KOPT-K1 (cell line): ENCODE results near the gene SLBP.
"Not testable (repeated sequence)": the region's sequence is repeated elsewhere in the genome, so short reads cannot be mapped to it uniquely, and the experiment has no call there.

ENCODE experiments used
- H3K27ac ChIP-seq: fragments of 200-600 bp; sonication (generic); 2 replicates; pipeline ENCODE4 v1.5.1; 2016; ENCODE audit warnings: antibody characterized with exemption, mild to moderate bottlenecking, low read depth, low read length; ENCODE audit not compliant: poor library complexity, severe bottlenecking
- H3K36me3 ChIP-seq: fragments of 200-600 bp; sonication (generic); 2 replicates; pipeline ENCODE4 v1.5.1; 2017; ENCODE audit warnings: antibody characterized with exemption, mild to moderate bottlenecking, low read length, moderate library complexity; ENCODE audit not compliant: insufficient read depth
- H3K9me3 ChIP-seq: fragments of 200-600 bp; sonication (generic); 2 replicates; pipeline ENCODE4 v1.5.1; 2017; ENCODE audit warnings: antibody characterized with exemption, low read length, mild to moderate bottlenecking; ENCODE audit not compliant: insufficient read depth, poor library complexity, severe bottlenecking

Gene SLBP

GRCh38 chr4:1713003-1713851 lies 1.1 kb upstream of the SLBP start:
- Histone ChIP-seq H3K27ac (peak overlapping the region; percentile 100), H3K9me3 (no peaks in the 10 kb centered on the region), H3K36me3 (peaks cover 73% of the 10 kb centered on the region)

- peaks cover 68% of the 10 kb centered on the region for H3K36me3 ChIP-seq
- no peaks in the 10 kb centered on the region for H3K9me3 ChIP-seq
- H3K27ac ChIP-seq = peak overlapping the region; percentile 100
Observed at GRCh38 chr4:1711571-1712215, 426 bp downstream of the SLBP start.

- no peaks in the 10 kb centered on the region for H3K9me3 ChIP-seq
- peaks cover 68% of the 10 kb centered on the region for H3K36me3 ChIP-seq
- H3K27ac ChIP-seq = peak overlapping the region; percentile 100
Observed at GRCh38 chr4:1711055-1711570, 1.0 kb downstream of the SLBP start.

- Histone ChIP-seq H3K36me3 (peaks cover 68% of the 10 kb centered on the region), H3K27ac (no peak overlapping the region), H3K9me3 (no peaks in the 10 kb centered on the region)
Observed at GRCh38 chr4:1708581-1708980, 3.5 kb downstream of the SLBP start.

GRCh38 chr4:1706358-1706757 lies 5.8 kb downstream of the SLBP start:
- no peaks in the 10 kb centered on the region for H3K9me3 ChIP-seq
- no peak overlapping the region for H3K27ac ChIP-seq
- peaks cover 90% of the 10 kb centered on the region for H3K36me3 ChIP-seq

GRCh38 chr4:1705732-1706131 lies 6.4 kb downstream of the SLBP start:
- H3K9me3 ChIP-seq = no peaks in the 10 kb centered on the region
- no peak overlapping the region for H3K27ac ChIP-seq
- H3K36me3 ChIP-seq = peaks cover 95% of the 10 kb centered on the region

- H3K36me3 ChIP-seq = peaks cover 95% of the 10 kb centered on the region
- no peaks in the 10 kb centered on the region for H3K9me3 ChIP-seq
- no peak overlapping the region for H3K27ac ChIP-seq
Observed at GRCh38 chr4:1703867-1704266, 8.3 kb downstream of the SLBP start.

GRCh38 chr4:1701671-1702070 lies 10.4 kb downstream of the SLBP start:
- peaks cover 100% of the 10 kb centered on the region for H3K36me3 ChIP-seq
- H3K27ac ChIP-seq, H3K9me3 ChIP-seq: not testable (repeated sequence)

- no peak overlapping the region for H3K27ac ChIP-seq
- no peaks in the 10 kb centered on the region for H3K9me3 ChIP-seq
- peaks cover 100% of the 10 kb centered on the region for H3K36me3 ChIP-seq
Observed at GRCh38 chr4:1695913-1696312, 16.2 kb downstream of the SLBP start.

GRCh38 chr4:1693131-1693896 lies 18.8 kb downstream of the SLBP start:
- Histone ChIP-seq H3K36me3 (peaks cover 96% of the 10 kb centered on the region), H3K9me3 (no peaks in the 10 kb centered on the region), H3K27ac (no peak overlapping the region)

- Histone ChIP-seq H3K36me3 (peaks cover 81% of the 10 kb centered on the region), H3K27ac (no peak overlapping the region), H3K9me3 (no peaks in the 10 kb centered on the region)
Observed at GRCh38 chr4:1691737-1692373, 20.3 kb downstream of the SLBP start.

- H3K36me3 ChIP-seq = peaks cover 70% of the 10 kb centered on the region
- no peak overlapping the region for H3K27ac ChIP-seq
Observed at GRCh38 chr4:1690698-1691097, 21.4 kb downstream of the SLBP start.

GRCh38 chr4:1686440-1687036 lies 25.6 kb downstream of the SLBP start:
- Histone ChIP-seq H3K36me3 (peaks cover 28% of the 10 kb centered on the region), H3K27ac (no peak overlapping the region), H3K9me3 (no peaks in the 10 kb centered on the region)

More at GRCh38 chr4:1690698-1691097, 21.4 kb downstream of the SLBP start:
- H3K9me3 ChIP-seq = no peaks in the 10 kb centered on the region
